Measurements from ENCODE around the gene DEFB125. TPM values are rescaled to one million over a fixed set of nuclear protein-coding genes. Genes with fewer than 3 reads are reported as not detected.

DEFB125 gene
- total and polyA plus RNA-seq, 2 donors (not counting 3 experiments of a cell fraction or from before 2014, with no cell fraction given), result not detected

DNA sequence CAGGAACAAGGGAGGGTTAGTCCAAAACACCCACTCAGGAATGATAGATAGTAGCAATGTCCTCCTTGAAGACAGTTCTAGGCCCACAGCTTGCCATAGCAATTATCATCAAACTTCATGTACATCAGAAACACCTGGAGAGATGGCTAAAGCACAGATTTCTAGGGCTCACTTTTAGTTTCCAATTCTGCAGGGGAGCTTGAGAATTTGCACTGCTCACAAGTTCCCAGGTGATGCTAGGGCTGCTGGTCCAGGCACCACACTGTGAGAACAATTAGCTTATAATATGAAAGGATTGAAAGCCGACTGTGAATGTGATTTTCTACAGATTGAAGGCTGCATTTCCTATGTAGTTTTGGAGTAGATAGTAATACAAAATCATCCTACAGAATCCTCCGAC lies 58.4 kb downstream of the DEFB125 start:
- H3K27ac ChIP-seq (ENCODE audit: insufficient read depth, low read depth, low read length), result no peak overlapping the region
- no peaks in the 10 kb centered on the region for H3K9me1 ChIP-seq (replicated peaks; ENCODE audit: control insufficient read depth, extremely low read depth, insufficient read depth, low read length)
- BruUV-seq (replicated peaks), result no TSS peak
- intact Hi-C loops (cut with micrococcal nuclease) (no loop called here), dilution Hi-C loops (cut with MboI; ENCODE audit: extremely low pct_ligation_motif_present, low sequenced_read_pairs) (no loop called here)
- CTCF ChIA-PET, result no interaction called here
- H2AFZ ChIP-seq (ENCODE audit: low read depth, low read length), result no peak overlapping the region
- H3K4me1 ChIP-seq (ENCODE audit: control insufficient read depth, extremely low read depth, insufficient read depth, low read length), result no peaks in the 10 kb centered on the region
- POLR2A ChIA-PET, result no interaction called here
- no peak for FAIRE-seq
- no peaks in the 10 kb centered on the region for H3K36me3 ChIP-seq (ENCODE audit: control insufficient read depth in 2 of 2, extremely low read depth in 1 of 2, insufficient read depth in 2 of 2, low read length in 2 of 2)
- no peak overlapping the region for H3K4me2 ChIP-seq (ENCODE audit: insufficient read depth, low read length)
- no peak for DNase-seq (ENCODE audit: low read depth, low spot score)
- peaks cover 9 to 27% of the 10 kb centered on the region in 2 experiments for H3K27me3 ChIP-seq (ENCODE audit: control insufficient read depth in 2 of 2, insufficient read depth in 2 of 2, low read length in 2 of 2)
- H3K79me2 ChIP-seq (ENCODE audit: control insufficient read depth, insufficient read depth, low read length), result no peaks in the 10 kb centered on the region
- no peak for TF ChIP-seq CTCF (IDR thresholded peaks at IDR 0.05; ENCODE audit: extremely low read depth in 1 of 2, insufficient read depth in 1 of 2, low read depth in 1 of 2, low read length in 2 of 2)
- TF ChIP-seq, protein P1, sequence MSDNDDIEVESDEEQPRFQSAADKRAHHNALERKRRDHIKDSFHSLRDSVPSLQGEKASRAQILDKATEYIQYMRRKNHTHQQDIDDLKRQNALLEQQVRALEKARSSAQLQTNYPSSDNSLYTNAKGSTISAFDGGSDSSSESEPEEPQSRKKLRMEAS (IDR thresholded peaks at IDR 0.05; ENCODE audit: insufficient read depth, insufficient read length), result no peak
- no peak for TF ChIP-seq POLR2AphosphoS5 (IDR thresholded peaks at IDR 0.05; ENCODE audit: insufficient read depth, low read depth, low read length)
- TF ChIP-seq FOS (IDR thresholded peaks at IDR 0.05; ENCODE audit: borderline replicate concordance, insufficient read depth, low read length), result no peak
- TF ChIP-seq POLR2A (IDR thresholded peaks at IDR 0.05; ENCODE audit: low read depth, low read length), result no peak
- TF ChIP-seq JUN (IDR thresholded peaks at IDR 0.05; ENCODE audit: borderline replicate concordance, insufficient read depth, insufficient read length, low read depth), result no peak
- no peaks in the 10 kb centered on the region for H3K9me3 ChIP-seq (replicated peaks; ENCODE audit: control insufficient read depth, insufficient read depth, low read length)
- no peak overlapping the region for H3K4me3 ChIP-seq (replicated peaks in 1 of 3; ENCODE audit: insufficient read depth in 1 of 3, low read depth in 1 of 3, low read length in 3 of 3)
- H4K20me1 ChIP-seq (replicated peaks; ENCODE audit: control insufficient read depth, extremely low read depth, insufficient read depth, low read length), result no peaks in the 10 kb centered on the region
- H3K9ac ChIP-seq (replicated peaks; ENCODE audit: extremely low read depth, insufficient read depth, low read length), result no peak overlapping the region

Other genes starting within 250 kb of the DEFB125 start
- gene DEFB126, start 54.9 kb downstream of the DEFB125 start, total RNA-seq, result not detected in 2 replicates
- not detected in 2 replicates for gene DEFB126, start 54.9 kb downstream of the DEFB125 start, polyA plus RNA-seq
- not detected in 2 replicates for gene DEFB127, start 69.8 kb downstream of the DEFB125 start, total RNA-seq
- not detected in 2 replicates for gene DEFB127, start 69.8 kb downstream of the DEFB125 start, polyA plus RNA-seq
- gene DEFB128, start 102.0 kb downstream of the DEFB125 start, total RNA-seq, result not detected in 2 replicates
- not detected in 2 replicates for gene DEFB128, start 102.0 kb downstream of the DEFB125 start, polyA plus RNA-seq
- gene DEFB129, start 139.6 kb downstream of the DEFB125 start, total RNA-seq, result not detected in 2 replicates
- not detected in 2 replicates for gene DEFB129, start 139.6 kb downstream of the DEFB125 start, polyA plus RNA-seq
- not detected in 2 replicates for gene DEFB132, start 170.1 kb downstream of the DEFB125 start, total RNA-seq
- gene DEFB132, start 170.1 kb downstream of the DEFB125 start, polyA plus RNA-seq, result not detected in 2 replicates
- gene C20orf96, start 203.1 kb downstream of the DEFB125 start, total RNA-seq, result 17.0 and 20.0 TPM in 2 replicates
- 17.2 and 17.7 TPM in 2 replicates for gene C20orf96, start 203.1 kb downstream of the DEFB125 start, polyA plus RNA-seq
- 22.0 and 24.1 TPM in 2 replicates for gene ZCCHC3, start 209.9 kb downstream of the DEFB125 start, total RNA-seq
- gene ZCCHC3, start 209.9 kb downstream of the DEFB125 start, polyA plus RNA-seq, result 13.6 and 14.8 TPM in 2 replicates
- 32.2 and 37.7 TPM in 2 replicates for gene SOX12, start 237.9 kb downstream of the DEFB125 start, total RNA-seq
- 5.7 and 6.2 TPM in 2 replicates for gene SOX12, start 237.9 kb downstream of the DEFB125 start, polyA plus RNA-seq